Panc1 (cell line): ENCODE data around the gene C2orf81. TPM values are rescaled to one million over a fixed set of nuclear protein-coding genes. Genes with fewer than 3 reads are reported as not detected.

Source experiments
- ATAC-seq: fragments of 200-7000 bp; cut with Tn5 transposase; 2 replicates; pipeline ENCODE4 v1.9.1; 2020; ENCODE audit warnings: mild to moderate bottlenecking, moderate library complexity
- BruUV-seq: library from RNA; stranded (reverse); fragments of 400-500 nt; replicated peaks from 2 replicates; lab custom pipeline; 2021; lab: Mats Ljungman, UMichigan
- CTCF ChIA-PET: fragments of 300-600 bp; sonication (Branson Sonifier 250); formaldehyde crosslinking; loops from one replicate; lab custom pipeline; 2022; ENCODE audit warnings: antibody characterized with exemption; lab: Charles Lee
- POLR2A ChIA-PET: fragments of 300-600 bp; sonication (Branson Sonifier 250); formaldehyde crosslinking; loops from one replicate; lab custom pipeline; 2022; ENCODE audit warnings: antibody characterized with exemption; lab: Charles Lee
- DNase-seq: peaks from one replicate; pipeline ENCODE4 v3.0.0-alpha.2; 2010; ENCODE audit warnings: low read depth, low spot score
- H3K27ac ChIP-seq: 2 replicates; pipeline ENCODE4 v1.5.1; 2011; ENCODE audit warnings: mild to moderate bottlenecking, low read length, inconsistent platforms
- H3K27me3 ChIP-seq: fragments of 200-500 bp; sonication (Bioruptor generic); 2 replicates; pipeline ENCODE4 v1.6.0; 2014; ENCODE audit warnings: low read length, inconsistent platforms; ENCODE audit not compliant: control insufficient read depth, insufficient read depth
- H3K36me3 ChIP-seq: fragments of 200-500 bp; sonication (Bioruptor generic); 2 replicates; pipeline ENCODE4 v1.5.1; 2014; ENCODE audit warnings: inconsistent platforms, mild to moderate bottlenecking, low read length, moderate library complexity; ENCODE audit not compliant: control insufficient read depth, insufficient read depth
- H3K4me1 ChIP-seq: 2 replicates; pipeline ENCODE4 v1.5.1; 2011; ENCODE audit warnings: inconsistent platforms, mild to moderate bottlenecking, low read length, moderate library complexity; ENCODE audit not compliant: control insufficient read depth, insufficient read depth
- H3K4me3 ChIP-seq, 2 experiments: 2 replicates each; pipeline ENCODE4 v1.5.1; 2011 to 2012; ENCODE audit warnings: low read depth in 2 of 2, low read length in 2 of 2, mild to moderate bottlenecking in 2 of 2, inconsistent platforms in 1 of 2, moderate library complexity in 1 of 2
- H3K9me3 ChIP-seq: fragments of 200-500 bp; sonication (Bioruptor generic); 2 replicates; pipeline ENCODE4 v1.5.1; 2014; ENCODE audit warnings: low read depth, mild to moderate bottlenecking, inconsistent platforms, low read length, moderate library complexity; ENCODE audit not compliant: control insufficient read depth, insufficient read depth
- CTCF ChIP-seq: fragments of 450-650 bp; IDR thresholded peaks from 2 replicates; pipeline ENCODE4 v1.5.1; 2017; ENCODE audit warnings: mild to moderate bottlenecking
- POLR2AphosphoS5 ChIP-seq: IDR thresholded peaks from 2 replicates; pipeline ENCODE4 v1.6.1; 2012; ENCODE audit warnings: mild to moderate bottlenecking, low read depth, low read length, moderate library complexity
- SIN3A ChIP-seq: IDR thresholded peaks from 2 replicates; pipeline ENCODE4 v1.6.1; 2012; ENCODE audit warnings: low read depth, mild to moderate bottlenecking, low read length, moderate library complexity, borderline replicate concordance; ENCODE audit not compliant: insufficient read depth
- TCF7L2 ChIP-seq: IDR thresholded peaks from 2 replicates; pipeline ENCODE4 v1.6.1; 2011; ENCODE audit warnings: mild to moderate bottlenecking, low read depth, low read length, inconsistent platforms
- in situ Hi-C: cut with HindIII; loops from 2 replicates; pipeline ENCODE4 v1.10.0; 2016; ENCODE audit warnings: low sequenced_read_pairs, low pct_unique_long_range_greater_than_20kb
- intact Hi-C: fragments of 100-400 bp; cut with micrococcal nuclease; formaldehyde crosslinking; loops from one replicate; pipeline ENCODE4 v1.10.0; 2022; ENCODE audit not compliant: unreplicated experiment
- total RNA-seq: library from RNA; stranded (reverse); gene quantifications from one replicate; pipeline ENCODE4 v1.2.1, GENCODE V29; 2021; ENCODE audit not compliant: unreplicated experiment
- TF ChIP-seq, protein P1 (sequence below), 2 experiments: IDR thresholded peaks; 2 replicates each; pipeline ENCODE4 v1.6.1; 2011 to 2012; ENCODE audit warnings: low read depth in 2 of 2, control low read depth in 1 of 2, low read length in 1 of 2, mild to moderate bottlenecking in 1 of 2, moderate library complexity in 1 of 2; ENCODE audit not compliant: insufficient read depth in 1 of 2

C2orf81 gene
- total RNA-seq, 1 experiment from 2014 or later, result 3.9 TPM

- in situ Hi-C loops (no loop called here), intact Hi-C loops (no loop called here)
- H3K4me1 ChIP-seq, result peaks cover 20% of the 10 kb centered on the region
- peaks cover 4% of the 10 kb centered on the region; the same call in 1 of the 2 replicates for H3K36me3 ChIP-seq
- ChIA-PET CTCF (interaction anchor here (0.6 kb wide), 1 partner anchor 28 kb away, joined by 3 read pairs; the partner anchor contains the start of genes CCDC142 and TTC31), POLR2A (interaction anchor here (0.7 kb wide), 1 partner anchor 12 kb away, joined by 3 read pairs; no protein-coding TSS in a partner anchor)
- BruUV-seq, result TSS peak; percentile 62
- TF ChIP-seq, protein P1, sequence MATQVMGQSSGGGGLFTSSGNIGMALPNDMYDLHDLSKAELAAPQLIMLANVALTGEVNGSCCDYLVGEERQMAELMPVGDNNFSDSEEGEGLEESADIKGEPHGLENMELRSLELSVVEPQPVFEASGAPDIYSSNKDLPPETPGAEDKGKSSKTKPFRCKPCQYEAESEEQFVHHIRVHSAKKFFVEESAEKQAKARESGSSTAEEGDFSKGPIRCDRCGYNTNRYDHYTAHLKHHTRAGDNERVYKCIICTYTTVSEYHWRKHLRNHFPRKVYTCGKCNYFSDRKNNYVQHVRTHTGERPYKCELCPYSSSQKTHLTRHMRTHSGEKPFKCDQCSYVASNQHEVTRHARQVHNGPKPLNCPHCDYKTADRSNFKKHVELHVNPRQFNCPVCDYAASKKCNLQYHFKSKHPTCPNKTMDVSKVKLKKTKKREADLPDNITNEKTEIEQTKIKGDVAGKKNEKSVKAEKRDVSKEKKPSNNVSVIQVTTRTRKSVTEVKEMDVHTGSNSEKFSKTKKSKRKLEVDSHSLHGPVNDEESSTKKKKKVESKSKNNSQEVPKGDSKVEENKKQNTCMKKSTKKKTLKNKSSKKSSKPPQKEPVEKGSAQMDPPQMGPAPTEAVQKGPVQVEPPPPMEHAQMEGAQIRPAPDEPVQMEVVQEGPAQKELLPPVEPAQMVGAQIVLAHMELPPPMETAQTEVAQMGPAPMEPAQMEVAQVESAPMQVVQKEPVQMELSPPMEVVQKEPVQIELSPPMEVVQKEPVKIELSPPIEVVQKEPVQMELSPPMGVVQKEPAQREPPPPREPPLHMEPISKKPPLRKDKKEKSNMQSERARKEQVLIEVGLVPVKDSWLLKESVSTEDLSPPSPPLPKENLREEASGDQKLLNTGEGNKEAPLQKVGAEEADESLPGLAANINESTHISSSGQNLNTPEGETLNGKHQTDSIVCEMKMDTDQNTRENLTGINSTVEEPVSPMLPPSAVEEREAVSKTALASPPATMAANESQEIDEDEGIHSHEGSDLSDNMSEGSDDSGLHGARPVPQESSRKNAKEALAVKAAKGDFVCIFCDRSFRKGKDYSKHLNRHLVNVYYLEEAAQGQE (IDR thresholded peaks at IDR 0.05; ENCODE audit: insufficient read depth in 1 of 2, low read depth in 2 of 2, low read length in 1 of 2), result no peak; a peak in 1 of 4 replicates
- TF ChIP-seq CTCF (no peak), SIN3A (peak; percentile 76; the same call in 1 of the 2 replicates), TCF7L2 (peak; percentile 44; the same call in 1 of the 2 replicates), POLR2AphosphoS5 (peak; percentile 67; the same call in 1 of the 2 replicates)
- H3K9me3 ChIP-seq, result no peaks in the 10 kb centered on the region
- no peaks in the 10 kb centered on the region for H3K27me3 ChIP-seq
- peak within 1 kb of the TSS; percentile 88 to 91 for H3K4me3 ChIP-seq
- peak; percentile 71 for ATAC-seq
- peak; percentile 97 for DNase-seq
- H3K27ac ChIP-seq, result peak within 1 kb of the TSS; percentile 90
Observed at GRCh38 chr2:74454654-74455511, 33.5 kb upstream of the C2orf81 start, which contains the start of gene INO80B. Gene INO80B, plus strand, starts transcription at chr2:74455087. Its CDS starts 30 bp downstream, at chr2:74455117.

DNA sequence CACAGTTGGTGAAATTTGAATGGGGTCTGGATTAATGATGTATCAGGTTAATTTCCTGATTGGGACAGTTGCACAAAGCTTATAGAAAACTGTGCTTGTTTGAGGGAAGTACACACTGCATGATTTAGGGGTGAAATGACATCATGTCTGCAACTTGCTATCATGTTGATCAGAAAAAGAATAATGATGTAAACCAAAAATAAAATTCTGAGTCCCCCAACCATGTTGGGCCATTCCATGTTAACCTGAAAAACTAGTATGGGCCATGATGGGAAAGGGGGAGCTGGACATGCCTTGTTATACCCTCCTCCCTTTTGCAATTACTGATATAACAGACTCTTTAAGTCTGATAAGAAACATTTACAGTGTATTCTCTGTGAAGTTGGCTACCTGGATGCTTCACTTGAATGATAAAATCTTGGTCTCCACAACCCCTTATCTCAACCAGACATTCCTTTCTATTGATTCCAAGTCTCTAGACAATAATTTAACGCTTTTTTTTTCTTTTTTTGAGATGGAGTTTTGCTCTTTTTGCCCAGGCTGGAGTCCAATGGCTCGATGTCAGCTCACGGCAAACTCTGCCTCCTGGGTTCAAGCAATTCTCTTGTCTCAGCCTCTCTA, 29.3 kb upstream of the C2orf81 start:
- ATAC-seq (no peak), DNase-seq (no peak)
- Histone ChIP-seq H3K27me3 (no peaks in the 10 kb centered on the region), H3K27ac (no peak overlapping the region), H3K9me3 (no peaks in the 10 kb centered on the region), H3K4me3 (no peak overlapping the region), H3K36me3 (peaks cover 4% of the 10 kb centered on the region; the same call in 1 of the 2 replicates), H3K4me1 (no peaks in the 10 kb centered on the region)
- no peak for TF ChIP-seq POLR2AphosphoS5
- TF ChIP-seq, protein P1 (IDR thresholded peaks at IDR 0.05; ENCODE audit: insufficient read depth in 1 of 2, low read depth in 2 of 2, low read length in 1 of 2), result no peak
- TF ChIP-seq CTCF, result no peak
- no peak for TF ChIP-seq SIN3A
- no peak for TF ChIP-seq TCF7L2
- CTCF ChIA-PET, result no interaction called here
- intact Hi-C loops, result no loop called here
- in situ Hi-C loops, result no loop called here
- no TSS peak for BruUV-seq
- POLR2A ChIA-PET, result no interaction called here
